ENCODE data around the gene SULT4A1. TPM values are rescaled to one million over a fixed set of nuclear protein-coding genes. Genes with fewer than 3 reads are reported as not detected.

The SULT4A1 gene
- not detected for total RNA-seq

- Mint-ChIP-seq H3K36me3 (ENCODE audit: low read depth) (no peaks in the 10 kb centered on the region), H3K9me3 (no peaks in the 10 kb centered on the region), H3K4me1 (ENCODE audit: low read depth) (peaks cover 4% of the 10 kb centered on the region), H3K27ac (no peak within 1 kb of the TSS), H3K4me3 (peak within 1 kb of the TSS; percentile 25), H3K27me3 (peaks cover 35% of the 10 kb centered on the region)
- no peak for DNase-seq
- no peak for TF ChIP-seq CTCF (IDR thresholded peaks at IDR 0.05)
- ATAC-seq = no peak
- intact Hi-C loops (cut with micrococcal nuclease) = no loop called here
- POLR2A ChIA-PET = no interaction called here
- CTCF ChIA-PET = interaction anchor here (0.8 kb wide), 1 partner anchor 23 kb away, joined by 3 read pairs; no protein-coding TSS in a partner anchor
Observed at GRCh38 chr22:43862074-43862881, at the start of gene SULT4A1. SULT4A1 (minus strand) TSS chr22:43862513; CDS start chr22:43862382, 131 bp downstream.

GRCh38 chr22:43911351-43911750, 49.0 kb upstream of the SULT4A1 start:
- intact Hi-C loops (cut with micrococcal nuclease) = no loop called here
- H3K4me1 Mint-ChIP-seq (ENCODE audit: low read depth) = no peaks in the 10 kb centered on the region
- no peak overlapping the region for H3K4me3 Mint-ChIP-seq
- no peak for TF ChIP-seq CTCF (IDR thresholded peaks at IDR 0.05)
- ATAC-seq (no peak), DNase-seq (no peak)
- H3K36me3 Mint-ChIP-seq (ENCODE audit: low read depth) = no peaks in the 10 kb centered on the region
- H3K27me3 Mint-ChIP-seq = peaks cover 6% of the 10 kb centered on the region
- ChIA-PET CTCF (no interaction called here), POLR2A (no interaction called here)
- H3K9me3 Mint-ChIP-seq = no peaks in the 10 kb centered on the region
- no peak overlapping the region for H3K27ac Mint-ChIP-seq

GRCh38 chr22:43910178-43910695, 47.9 kb upstream of the SULT4A1 start:
- Mint-ChIP-seq H3K4me1 (ENCODE audit: low read depth) (no peaks in the 10 kb centered on the region), H3K4me3 (no peak overlapping the region), H3K36me3 (ENCODE audit: low read depth) (no peaks in the 10 kb centered on the region), H3K27me3 (peaks cover 6% of the 10 kb centered on the region), H3K9me3 (no peaks in the 10 kb centered on the region), H3K27ac (no peak overlapping the region)
- DNase-seq (no peak), ATAC-seq (no peak)
- TF ChIP-seq CTCF (IDR thresholded peaks at IDR 0.05) = no peak
- intact Hi-C loops (cut with micrococcal nuclease) = no loop called here
- CTCF ChIA-PET = no interaction called here
- POLR2A ChIA-PET = no interaction called here

GRCh38 chr22:43909708-43910107, 47.4 kb upstream of the SULT4A1 start:
- ChIA-PET POLR2A (no interaction called here), CTCF (interaction anchor here (1.9 kb wide), 1 partner anchor 27 kb away, joined by 4 read pairs; no protein-coding TSS in a partner anchor)
- no peak for TF ChIP-seq CTCF (IDR thresholded peaks at IDR 0.05)
- Mint-ChIP-seq H3K27me3 (peaks cover 6% of the 10 kb centered on the region), H3K4me1 (ENCODE audit: low read depth) (no peaks in the 10 kb centered on the region), H3K4me3 (no peak overlapping the region), H3K36me3 (ENCODE audit: low read depth) (no peaks in the 10 kb centered on the region), H3K9me3 (no peaks in the 10 kb centered on the region), H3K27ac (no peak overlapping the region)
- intact Hi-C loops (cut with micrococcal nuclease) = no loop called here
- ATAC-seq (no peak), DNase-seq (no peak)

- CTCF ChIA-PET = interaction anchor here (1.4 kb wide), 1 partner anchor 23 kb away, joined by 3 read pairs; no protein-coding TSS in a partner anchor
- ATAC-seq (no peak), DNase-seq (no peak)
- POLR2A ChIA-PET = no interaction called here
- TF ChIP-seq CTCF (IDR thresholded peaks at IDR 0.05) = no peak
- peaks cover 6% of the 10 kb centered on the region for H3K27me3 Mint-ChIP-seq
- no peaks in the 10 kb centered on the region for H3K9me3 Mint-ChIP-seq
- no peak overlapping the region for H3K27ac Mint-ChIP-seq
- H3K4me3 Mint-ChIP-seq = no peak overlapping the region
- no peaks in the 10 kb centered on the region for H3K36me3 Mint-ChIP-seq (ENCODE audit: low read depth)
- H3K4me1 Mint-ChIP-seq (ENCODE audit: low read depth) = no peaks in the 10 kb centered on the region
- intact Hi-C loops (cut with micrococcal nuclease) = no loop called here
Observed at GRCh38 chr22:43905681-43906080, 43.4 kb upstream of the SULT4A1 start.

Data from activated CD8-positive, alpha-beta T cell treated with anti-CD3 and anti-CD28 coated beads for 36 hours (primary cell).